CD4-positive, alpha-beta T cell treated with Interferon gamma for 1 hour (primary cell): ENCODE data around the gene MASP1.

Experiments used
- DNase-seq: peaks from one replicate; pipeline ENCODE4 v3.0.0-alpha.2; 2020

The MASP1 gene

GRCh38 chr3:187291512-187292132 is at the start of gene MASP1:
TSS of gene MASP1 (minus strand) at chr3:187291737. CDS start at chr3:187291632, 105 bp downstream.
- no peak for DNase-seq

GRCh38 chr3:187340578-187340977 is 49.0 kb upstream of the MASP1 start:
- no peak for DNase-seq

- DNase-seq, result no peak
These were observed 44.8 kb upstream of the MASP1 start for GRCh38 chr3:187336322-187336721.

GRCh38 chr3:187334904-187335303 is 43.4 kb upstream of the MASP1 start:
- no peak for DNase-seq

- no peak for DNase-seq
These were observed 37.2 kb upstream of the MASP1 start for GRCh38 chr3:187328691-187329090.

- DNase-seq, result no peak
These were observed 36.3 kb upstream of the MASP1 start for GRCh38 chr3:187327845-187328244.

GRCh38 chr3:187325632-187326031 is 34.1 kb upstream of the MASP1 start:
- DNase-seq, result no peak

GRCh38 chr3:187323091-187323490 is 31.6 kb upstream of the MASP1 start:
- no peak for DNase-seq

GRCh38 chr3:187322291-187322690 is 30.8 kb upstream of the MASP1 start:
- DNase-seq, result no peak

- DNase-seq, result no peak
These were observed 30.2 kb upstream of the MASP1 start for GRCh38 chr3:187321766-187322165.

- DNase-seq, result peak; percentile 54
These were observed 28.3 kb upstream of the MASP1 start for GRCh38 chr3:187319699-187320302.

GRCh38 chr3:187318819-187319616 is 27.5 kb upstream of the MASP1 start:
- peak; percentile 9 for DNase-seq

GRCh38 chr3:187315872-187316271 is 24.3 kb upstream of the MASP1 start:
- DNase-seq, result no peak

GRCh38 chr3:187314176-187314575 is 22.6 kb upstream of the MASP1 start:
- DNase-seq, result no peak

GRCh38 chr3:187310954-187311470 is 19.5 kb upstream of the MASP1 start:
- no peak for DNase-seq

GRCh38 chr3:187310226-187310625 is 18.7 kb upstream of the MASP1 start:
- no peak for DNase-seq

GRCh38 chr3:187305881-187306280 is 14.3 kb upstream of the MASP1 start:
- no peak for DNase-seq

GRCh38 chr3:187299611-187300010 is 8.1 kb upstream of the MASP1 start:
- no peak for DNase-seq

- DNase-seq, result no peak
These were observed 5.4 kb upstream of the MASP1 start for GRCh38 chr3:187296911-187297310.

- no peak for DNase-seq
These were observed 4.5 kb upstream of the MASP1 start for GRCh38 chr3:187296058-187296457.

- DNase-seq, result no peak
These were observed 3.9 kb upstream of the MASP1 start for GRCh38 chr3:187295316-187296034.

GRCh38 chr3:187293516-187294430 is 2.2 kb upstream of the MASP1 start:
- no peak for DNase-seq
